HG03103 (cell line): ENCODE data around the gene HOXD3.

Experiments
- ATAC-seq: cut with Tn5 transposase; IDR thresholded peaks from one replicate; pipeline ENCODE4 v1.9.1; 2021; ENCODE audit warnings: low read depth; ENCODE audit not compliant: unreplicated experiment

The HOXD3 gene

DNA sequence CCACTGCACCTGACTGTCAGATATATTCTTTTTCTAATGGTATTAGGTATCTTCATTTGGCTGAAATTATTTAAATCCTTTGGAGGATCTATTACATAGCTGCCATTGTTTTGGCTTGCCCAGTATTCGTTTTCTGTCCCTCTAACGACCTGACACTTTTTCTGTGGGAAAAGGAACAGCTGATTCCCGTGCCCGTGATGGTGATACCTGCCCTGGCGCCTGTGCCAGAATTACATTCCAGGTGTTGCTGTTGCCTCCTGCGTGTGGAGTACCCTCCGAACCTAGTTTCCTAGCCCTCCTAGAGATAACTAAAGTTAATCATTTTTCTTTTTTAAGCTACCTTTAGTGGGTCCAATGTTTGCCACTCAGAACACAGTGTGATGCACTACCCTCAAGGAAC lies 45.4 kb downstream of the HOXD3 start:
- ATAC-seq: no peak

DNA sequence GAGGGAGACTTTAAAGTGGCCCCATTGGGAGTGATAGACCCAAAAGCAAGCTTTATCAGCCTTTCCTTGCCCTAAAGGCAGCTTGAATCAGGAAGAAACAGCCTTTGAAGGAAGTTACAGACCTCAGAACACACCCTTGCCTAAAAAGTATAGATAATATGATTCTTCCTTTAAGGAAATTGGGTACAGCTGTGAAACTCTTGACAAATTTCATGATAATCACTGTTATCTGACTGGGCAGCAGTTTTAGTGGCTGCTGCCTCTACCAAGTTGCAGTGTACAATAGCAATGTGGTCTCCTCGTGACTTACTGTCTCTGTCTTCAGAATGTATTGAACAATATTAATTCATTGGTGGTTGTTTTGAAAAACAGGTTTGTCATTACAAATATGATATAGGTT lies 48.0 kb downstream of the HOXD3 start:
- ATAC-seq: no peak

DNA sequence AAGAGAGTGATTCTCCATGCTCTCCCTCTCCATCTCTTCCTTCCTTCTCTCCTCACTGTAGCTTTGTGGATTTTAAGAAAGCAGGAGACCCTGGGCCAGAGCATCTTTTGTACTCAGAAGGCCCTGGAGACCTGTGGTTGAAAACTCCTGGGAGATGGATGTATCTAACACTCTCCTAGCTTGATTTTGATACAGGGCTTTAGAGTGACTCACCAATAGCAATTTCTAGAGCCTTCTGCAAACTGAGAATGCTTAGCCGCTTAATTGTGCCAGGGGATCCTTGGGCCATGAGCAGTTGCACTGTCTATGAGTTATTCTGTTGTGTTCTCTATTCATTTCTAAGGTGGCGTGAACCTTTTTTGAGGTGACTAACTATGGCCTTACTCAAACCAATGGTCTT lies 49.0 kb downstream of the HOXD3 start:
- ATAC-seq: no peak

DNA sequence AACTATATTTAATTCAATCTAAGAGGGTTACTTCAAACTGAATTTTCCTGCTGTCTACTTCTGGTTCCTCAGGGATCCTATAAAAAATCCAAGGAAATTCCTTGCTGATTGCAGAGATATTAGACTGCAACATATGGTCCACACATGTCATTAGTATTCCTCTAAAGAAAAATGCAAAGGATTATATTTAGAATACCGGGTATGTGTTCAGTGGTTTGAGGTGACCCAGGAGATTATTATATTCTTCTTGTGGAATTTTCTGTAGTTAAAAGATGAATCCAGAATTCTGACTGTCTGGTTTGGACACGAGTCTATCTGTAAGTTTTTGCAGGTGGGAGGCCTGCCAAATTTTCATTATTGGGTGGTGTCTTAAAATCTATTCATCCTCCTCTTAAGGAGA lies 49.6 kb downstream of the HOXD3 start:
- ATAC-seq: no peak

DNA sequence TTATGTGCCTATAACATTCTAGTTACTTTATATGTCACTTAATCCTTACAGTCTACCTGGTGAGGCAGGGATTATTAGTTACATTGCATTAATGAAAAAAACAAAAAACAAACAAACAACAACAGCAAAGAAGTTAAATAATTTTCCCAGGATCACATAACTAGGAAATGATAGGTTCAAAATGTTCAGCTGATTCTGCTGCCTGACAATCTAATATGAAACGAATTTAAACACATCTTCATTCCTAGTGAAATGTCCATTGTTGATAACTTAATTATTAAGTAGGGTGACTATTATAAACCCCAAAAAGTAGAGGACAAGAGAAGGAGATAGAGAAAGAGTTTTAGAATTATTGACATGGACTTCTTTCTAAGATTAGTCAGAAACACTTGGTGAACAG lies 54.0 kb downstream of the HOXD3 start:
- no peak for ATAC-seq

DNA sequence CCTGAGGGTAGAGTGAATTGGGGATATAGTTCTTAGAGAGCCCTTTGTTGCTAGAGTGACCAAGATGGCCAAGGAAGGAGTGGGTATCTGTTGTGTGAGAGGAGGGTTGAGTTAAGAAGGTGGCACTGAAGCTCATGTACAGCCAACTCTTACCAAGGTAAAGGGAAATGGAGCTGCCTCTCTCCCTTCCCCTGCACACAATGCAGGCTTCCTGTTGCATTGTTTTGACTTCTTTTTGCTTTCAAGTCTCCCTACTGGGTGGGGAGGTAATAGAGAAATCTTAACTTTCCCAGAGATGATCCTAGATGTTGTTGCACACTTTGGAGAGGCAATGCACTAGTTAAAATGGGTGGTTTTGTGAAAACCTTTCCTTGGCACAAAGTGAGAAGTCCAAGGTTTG lies 55.2 kb downstream of the HOXD3 start:
- no peak for ATAC-seq

DNA sequence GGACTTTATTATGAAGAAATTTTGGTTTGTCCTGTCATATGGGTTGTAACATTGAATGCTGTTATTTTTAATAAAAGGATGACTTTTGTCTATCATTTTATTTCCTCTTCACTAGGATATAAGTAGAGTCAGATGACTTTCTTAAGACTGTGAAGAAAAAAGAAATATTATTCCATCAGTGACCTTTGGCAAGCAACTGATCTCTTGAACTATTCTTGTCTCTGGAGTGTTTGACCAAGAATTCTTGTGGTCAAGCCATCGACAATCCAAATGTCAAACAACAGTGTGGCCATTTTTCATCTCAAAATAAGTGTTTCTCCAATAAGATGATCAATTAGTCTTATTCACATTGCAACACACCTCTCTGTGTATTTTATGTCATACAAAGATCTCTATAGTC lies 56.3 kb downstream of the HOXD3 start:
- ATAC-seq: no peak
